GM19025 (cell line): ENCODE data around the gene TREX2.
A peak's percentile ranks its signal among the peaks of the same experiment; 100 is the strongest.

Experiments
- ATAC-seq: cut with Tn5 transposase; IDR thresholded peaks from one replicate; pipeline ENCODE4 v1.9.1; 2021; ENCODE audit warnings: mild to moderate bottlenecking, low read depth, moderate library complexity; ENCODE audit not compliant: unreplicated experiment

TREX2 gene

GRCh38 chrX:153440556-153441135 is 5.2 kb downstream of the TREX2 start:
- ATAC-seq = no peak

DNA sequence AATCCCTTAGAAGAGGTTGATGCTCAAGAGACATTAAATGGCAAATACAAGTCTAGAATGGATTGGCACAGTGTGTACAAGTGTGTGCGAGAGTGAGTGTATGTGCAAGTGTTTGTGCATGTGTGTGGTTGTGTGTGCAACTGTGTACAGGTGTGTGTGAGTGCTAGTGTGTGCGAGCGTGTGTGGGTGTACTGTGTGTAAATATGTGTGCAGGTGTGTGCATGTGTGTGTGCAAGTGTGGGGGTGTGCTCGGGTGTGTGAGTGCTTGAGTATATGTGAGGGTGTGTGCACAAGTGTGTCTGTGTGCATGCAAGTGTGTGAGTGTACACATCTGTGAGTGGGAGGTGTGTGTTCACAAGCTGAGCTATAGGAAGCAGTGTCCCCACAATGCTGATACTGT is 5.9 kb downstream of the TREX2 start:
- ATAC-seq = no peak

- no peak for ATAC-seq
Measured at GRCh38 chrX:153438532-153438931, 7.3 kb downstream of the TREX2 start.

DNA sequence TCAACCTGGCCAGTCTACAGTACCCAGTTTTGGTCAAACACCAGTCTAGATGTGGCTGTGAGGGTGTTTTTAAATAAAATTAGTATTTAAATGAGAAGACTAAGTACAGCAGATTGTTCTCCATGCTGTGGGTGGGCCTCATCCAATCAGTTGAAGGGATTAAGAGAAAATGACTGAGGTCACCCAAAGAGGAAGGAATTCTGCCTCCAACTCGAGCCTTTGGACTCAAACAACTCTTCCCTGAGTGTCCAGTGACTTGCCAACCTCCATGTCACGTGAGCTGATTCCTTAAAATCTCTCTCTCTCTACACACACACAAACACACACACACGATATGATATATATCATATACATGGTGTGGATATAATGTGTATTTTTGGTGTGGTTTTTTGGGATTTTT is 10.0 kb downstream of the TREX2 start:
- ATAC-seq = no peak

DNA sequence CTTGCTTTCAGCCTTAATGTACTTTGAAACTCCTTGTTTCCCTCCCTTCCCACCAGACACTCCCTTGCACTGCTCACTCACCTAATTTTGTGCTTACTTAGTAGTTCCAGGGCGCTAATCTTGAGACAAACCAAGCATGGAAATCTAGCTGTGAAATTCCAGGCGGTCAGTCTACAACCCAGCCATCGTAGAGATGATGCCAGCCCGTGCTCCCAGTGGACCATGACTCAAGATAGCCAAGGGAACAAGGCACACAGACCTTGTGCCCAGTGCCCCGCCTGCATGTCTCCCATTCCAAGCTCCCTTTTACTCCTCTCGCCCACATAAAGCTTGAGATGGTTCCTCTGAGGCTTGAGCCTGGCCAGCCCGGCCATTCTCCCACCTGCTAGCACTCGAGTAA is 11.1 kb downstream of the TREX2 start:
- ATAC-seq = no peak

DNA sequence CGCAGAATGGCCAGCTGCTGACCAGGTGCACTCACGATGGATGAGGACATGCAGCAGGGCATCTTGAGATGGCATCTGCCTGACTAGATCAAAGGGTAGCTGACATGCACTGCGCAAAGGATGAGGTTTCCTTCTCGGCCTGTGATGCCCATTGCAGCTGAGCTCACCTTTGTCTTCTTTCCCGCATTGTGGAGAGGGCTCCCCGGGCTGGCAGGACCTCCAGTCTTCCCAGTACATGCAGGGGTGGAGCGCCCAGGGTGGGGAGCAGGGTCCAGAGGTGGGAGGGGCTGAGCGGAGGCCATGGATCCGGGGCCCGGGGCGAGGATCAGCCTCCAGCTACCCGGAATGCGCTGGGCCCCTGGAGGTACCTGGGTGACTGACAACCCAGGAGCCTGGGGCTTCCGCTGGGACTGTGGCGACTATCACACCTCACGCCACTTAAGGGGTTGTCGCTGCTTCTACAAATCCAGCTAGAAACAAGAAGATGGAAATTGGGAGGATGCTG is 12.0 kb downstream of the TREX2 start:
- ATAC-seq = no peak

DNA sequence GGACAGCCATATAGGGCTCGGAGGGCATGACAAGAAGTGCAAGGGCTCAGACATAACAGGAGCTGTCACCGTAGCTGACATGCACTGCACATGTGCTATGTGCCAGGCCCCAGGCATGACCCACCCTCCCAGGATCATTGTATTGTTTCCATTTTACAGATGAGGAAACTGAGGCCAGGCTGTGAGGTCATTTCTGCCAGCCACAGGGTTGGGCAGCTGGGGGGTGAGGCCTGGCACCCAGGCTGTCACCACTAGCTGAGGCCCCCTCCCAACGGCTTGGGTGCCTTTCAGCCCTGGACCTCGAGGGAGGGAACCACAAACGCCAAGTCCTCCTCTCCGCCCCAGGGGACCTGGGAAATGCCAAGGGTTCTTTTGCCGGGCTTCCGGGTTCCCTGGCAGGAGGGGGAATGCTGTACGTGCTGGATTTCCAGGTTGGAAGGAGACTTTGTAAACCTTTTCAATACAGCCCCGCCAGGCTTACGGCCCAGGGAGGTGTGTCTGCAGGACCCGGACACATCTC is 12.6 kb downstream of the TREX2 start:
- no peak for ATAC-seq

GRCh38 chrX:153430796-153431195 is 15.1 kb downstream of the TREX2 start:
- ATAC-seq = no peak

GRCh38 chrX:153426204-153426603 is 19.7 kb downstream of the TREX2 start:
- no peak for ATAC-seq

DNA sequence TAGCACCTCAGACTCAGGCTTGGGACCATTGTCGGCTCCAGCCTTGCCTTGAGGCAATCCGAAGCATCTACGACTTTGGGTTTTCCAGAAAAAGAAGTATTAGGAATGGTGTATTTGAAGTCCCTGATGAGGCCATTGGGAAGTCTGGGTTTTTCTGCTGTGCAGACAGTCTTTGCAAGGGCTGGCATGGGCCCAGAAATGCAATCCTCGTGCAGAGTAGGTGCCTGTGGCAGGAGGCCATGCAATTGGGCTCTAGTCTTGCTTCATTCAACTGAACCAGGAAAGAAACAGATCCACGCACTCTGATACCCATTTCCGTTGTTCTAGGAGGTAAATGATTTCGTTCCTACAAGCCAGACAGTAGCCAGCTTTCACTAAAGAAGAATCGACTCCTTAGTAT is 22.2 kb downstream of the TREX2 start:
- no peak for ATAC-seq

- no peak for ATAC-seq
Measured at GRCh38 chrX:153421856-153422255, 24.0 kb downstream of the TREX2 start.

DNA sequence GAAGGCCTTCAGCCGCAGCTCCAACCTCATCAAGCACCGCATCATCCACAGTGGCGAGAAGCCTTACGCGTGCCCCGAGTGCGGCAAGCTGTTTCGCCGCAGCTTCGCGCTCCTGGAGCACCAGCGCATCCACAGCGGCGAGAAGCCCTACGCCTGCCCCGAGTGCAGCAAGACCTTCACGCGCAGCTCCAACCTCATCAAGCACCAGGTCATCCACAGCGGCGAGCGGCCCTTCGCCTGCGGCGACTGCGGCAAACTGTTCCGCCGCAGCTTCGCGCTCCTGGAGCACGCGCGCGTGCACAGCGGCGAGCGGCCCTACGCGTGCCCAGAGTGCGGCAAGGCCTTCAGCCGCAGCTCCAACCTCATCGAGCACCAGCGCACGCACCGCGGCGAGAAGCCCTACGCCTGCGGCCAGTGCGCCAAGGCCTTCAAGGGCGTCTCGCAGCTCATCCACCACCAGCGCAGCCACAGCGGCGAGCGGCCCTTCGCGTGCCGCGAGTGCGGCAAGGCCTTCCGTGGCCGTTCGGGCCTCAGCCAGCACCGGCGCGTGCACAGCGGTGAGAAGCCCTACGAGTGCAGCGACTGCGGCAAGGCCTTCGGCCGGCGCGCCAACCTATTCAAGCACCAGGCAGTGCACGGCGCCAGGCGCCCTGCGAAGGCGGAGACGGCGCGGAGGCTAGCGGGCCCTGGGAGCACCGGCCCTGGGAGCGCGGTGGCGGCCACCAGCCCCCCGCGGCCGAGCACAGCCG is 24.8 kb downstream of the TREX2 start:
- ATAC-seq = no peak

DNA sequence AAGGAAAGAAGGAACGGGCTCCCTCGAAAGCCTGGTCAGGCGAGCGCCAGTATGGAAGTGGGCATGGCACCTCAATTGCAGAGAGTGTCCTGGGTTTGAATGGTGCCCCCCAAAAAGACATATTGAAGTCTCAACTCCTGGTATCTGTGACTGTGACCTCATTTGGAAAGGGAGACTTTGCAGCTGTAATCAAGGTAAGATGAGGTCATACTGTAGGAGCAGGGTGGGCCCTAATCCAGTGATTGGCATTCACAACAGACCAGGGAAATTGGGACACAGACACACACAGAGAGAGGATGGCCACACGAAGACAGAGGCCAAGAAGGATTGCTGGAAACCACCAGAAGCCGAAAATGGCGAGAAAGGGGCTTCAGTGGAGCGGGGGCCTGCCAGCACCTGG is 28.2 kb downstream of the TREX2 start:
- no peak for ATAC-seq

- ATAC-seq = no peak
Measured at GRCh38 chrX:153416781-153417450, 28.9 kb downstream of the TREX2 start.

DNA sequence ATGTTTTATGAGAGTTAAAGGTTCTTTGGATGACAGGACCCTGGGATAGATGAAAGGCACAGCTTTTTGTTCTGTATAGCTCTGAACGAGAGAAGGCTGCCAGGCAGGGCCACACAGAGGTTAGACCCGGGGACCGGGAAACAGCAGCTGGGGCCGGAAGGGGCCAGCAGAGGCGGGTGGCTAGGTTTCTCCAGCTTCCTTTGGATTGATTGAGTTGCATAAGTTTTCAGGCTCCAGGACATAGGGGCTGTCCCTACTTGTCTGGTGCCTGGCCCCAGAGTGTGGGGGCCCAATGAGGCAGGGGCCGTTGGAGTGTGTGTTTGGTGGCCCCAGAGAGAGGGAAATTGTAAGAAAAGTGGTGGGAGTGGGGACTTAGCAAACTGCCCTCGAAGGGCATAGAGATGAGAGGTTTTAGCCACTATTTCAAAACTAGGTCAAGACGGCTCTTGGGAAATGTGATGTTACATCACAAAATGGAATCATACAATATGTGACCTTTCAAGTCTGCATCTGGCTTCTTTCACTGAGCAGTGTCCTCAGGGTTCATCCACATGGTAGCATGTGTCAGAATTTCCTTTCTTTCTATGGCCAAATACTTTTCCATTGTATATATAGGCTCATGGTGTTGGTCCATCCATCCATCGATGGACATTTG is 30.9 kb downstream of the TREX2 start:
- ATAC-seq = no peak

GRCh38 chrX:153413731-153414130 is 32.1 kb downstream of the TREX2 start:
- ATAC-seq = no peak

DNA sequence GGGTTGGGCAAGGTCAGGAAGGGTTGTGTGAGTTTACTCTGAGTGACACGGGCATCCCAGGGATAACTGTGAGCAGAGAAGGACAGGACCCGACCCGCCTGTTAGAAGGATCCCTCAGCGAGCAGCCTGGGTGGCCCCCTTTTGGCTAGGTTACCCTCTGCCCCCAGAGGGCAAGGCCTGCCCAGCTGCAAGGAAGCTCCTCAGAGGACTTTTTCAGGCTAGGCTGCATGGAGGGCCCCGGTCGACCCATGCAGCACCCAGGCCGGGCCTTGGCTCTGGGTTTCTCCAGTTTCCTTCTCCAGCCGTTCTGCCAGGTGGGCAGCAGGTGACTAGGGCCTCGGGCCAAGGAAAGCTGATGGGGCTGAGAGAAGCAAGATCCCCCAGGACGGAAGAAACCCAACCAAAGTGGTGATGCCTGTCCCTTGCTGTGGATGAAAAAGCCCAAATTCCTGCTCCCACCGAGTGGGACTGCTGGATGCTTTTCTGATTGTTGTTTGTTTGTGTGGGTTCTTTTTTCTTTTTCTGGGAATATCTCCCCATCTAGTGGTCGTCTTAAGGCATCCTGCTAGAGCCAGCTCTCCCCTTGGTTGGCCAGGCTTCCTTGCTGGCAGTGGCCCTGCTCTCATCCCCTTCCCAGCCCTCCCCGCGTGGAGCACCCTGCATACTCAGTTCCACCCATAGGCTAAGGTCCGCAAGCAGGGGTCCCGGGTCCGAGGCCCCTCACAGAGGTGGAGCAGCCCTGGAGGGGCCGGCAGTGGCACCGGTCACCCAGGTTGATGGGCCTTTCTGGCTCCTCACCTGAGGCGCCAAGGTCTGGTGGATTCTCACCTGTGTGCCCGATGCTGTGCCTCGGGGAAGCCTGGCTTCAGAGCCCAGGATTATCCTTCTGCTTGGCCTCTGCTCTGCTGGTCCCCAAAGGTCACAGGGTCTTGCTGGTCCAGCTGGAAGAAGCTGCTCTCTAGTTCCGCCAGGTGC is 32.8 kb downstream of the TREX2 start:
- no peak for ATAC-seq

- ATAC-seq = no peak
Measured at GRCh38 chrX:153411988-153412574, 33.8 kb downstream of the TREX2 start.

DNA sequence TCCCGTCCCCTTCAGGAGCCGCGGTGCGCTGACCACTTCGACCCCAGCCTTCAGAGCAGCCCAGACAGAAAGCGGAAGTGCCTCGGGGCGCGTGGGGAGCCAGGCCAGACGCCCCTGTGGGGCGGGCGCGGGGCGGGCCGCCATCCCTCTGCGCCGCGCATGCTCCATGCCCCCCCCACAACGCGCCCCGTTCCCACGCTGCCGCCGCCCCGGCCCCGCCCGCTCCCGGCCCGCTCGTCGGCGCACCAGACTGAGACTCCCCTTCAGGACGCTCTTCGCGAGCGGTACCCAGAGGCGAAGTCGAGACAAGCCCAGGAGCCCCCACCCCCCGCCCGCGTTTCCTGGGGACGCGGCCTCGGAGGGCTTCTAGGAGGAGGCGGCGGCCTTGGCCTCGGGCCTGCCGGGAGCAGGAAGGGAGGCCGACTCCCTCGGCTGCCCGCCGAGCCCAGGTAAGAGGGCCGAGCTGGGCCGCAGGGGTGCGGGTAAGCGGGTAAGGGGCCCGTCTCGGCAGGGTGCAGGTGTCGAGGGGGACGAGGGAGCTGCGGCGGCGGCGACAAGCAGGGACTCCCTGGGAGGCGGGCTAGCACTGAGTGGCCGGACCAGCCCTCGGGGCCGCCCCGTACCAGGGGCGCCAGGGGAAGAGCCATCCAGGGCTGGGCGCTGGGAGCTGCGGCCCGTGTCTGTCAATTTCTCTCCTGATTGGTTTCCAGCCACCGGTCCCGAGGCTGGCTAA is 34.4 kb downstream of the TREX2 start, which contains the start of gene ZFP92:
ZFP92 (plus strand) TSS at position 218 of the 733 bp plus-strand sequence. CDS start 6,851 bp downstream, outside the sequence.
- peak; percentile 72 for ATAC-seq
